DMS153 treated with DMSO at 0.1 percent for 48 hours (cell line): ENCODE data around the gene HOXA2.

Experiments
- DNase-seq: peaks from one replicate; lab custom pipeline; 2025; ENCODE audit not compliant: unreplicated experiment; lab: John Stamatoyannopoulos, UW

Gene HOXA2

GRCh38 chr7:27100694-27101170 is 1.8 kb downstream of the HOXA2 start:
- no peak for DNase-seq

- DNase-seq = no peak
Measured at GRCh38 chr7:27099453-27100370, 2.8 kb downstream of the HOXA2 start.

- no peak for DNase-seq
Measured at GRCh38 chr7:27098578-27099451, 3.7 kb downstream of the HOXA2 start.

GRCh38 chr7:27097686-27098577 is 4.6 kb downstream of the HOXA2 start:
- DNase-seq = no peak

GRCh38 chr7:27096768-27097514 is 5.5 kb downstream of the HOXA2 start:
- DNase-seq = no peak

GRCh38 chr7:27095897-27096767 is 6.4 kb downstream of the HOXA2 start, which contains the start of gene HOXA1:
Gene HOXA1, minus strand, starts transcription at chr7:27096000. Its CDS starts 88 bp downstream, at chr7:27095912.
- peak; percentile 88 for DNase-seq

- no peak for DNase-seq
Measured at GRCh38 chr7:27095050-27095896, 7.2 kb downstream of the HOXA2 start.

- no peak for DNase-seq
Measured at GRCh38 chr7:27094304-27095049, 8.0 kb downstream of the HOXA2 start.

GRCh38 chr7:27093184-27093895 is 9.1 kb downstream of the HOXA2 start:
- DNase-seq = no peak

- no peak for DNase-seq
Measured at GRCh38 chr7:27092819-27093110, 9.7 kb downstream of the HOXA2 start.

- DNase-seq = no peak
Measured at GRCh38 chr7:27091941-27092818, 10.3 kb downstream of the HOXA2 start.

GRCh38 chr7:27091105-27091504 is 11.4 kb downstream of the HOXA2 start:
- DNase-seq = no peak

GRCh38 chr7:27088002-27088922 is 14.2 kb downstream of the HOXA2 start:
- no peak for DNase-seq

GRCh38 chr7:27083646-27084045 is 18.8 kb downstream of the HOXA2 start:
- no peak for DNase-seq

GRCh38 chr7:27082171-27082570 is 20.3 kb downstream of the HOXA2 start:
- DNase-seq = no peak
